ENCODE data around the gene ANKRD16. TPM values are rescaled to one million over a fixed set of nuclear protein-coding genes. Genes with fewer than 3 reads are reported as not detected.

ANKRD16 gene
- total and polyA plus RNA-seq, 4 donors, result 10.1 to 15.5 (median 12.9) TPM

GRCh38 chr10:5818048-5818331, 71.7 kb downstream of the ANKRD16 start:
- Histone ChIP-seq H3K4me1 (ENCODE audit: control insufficient read depth, insufficient read depth, low read length) (no peaks in the 10 kb centered on the region), H3K4me3 (ENCODE audit: low read depth, low read length) (no peak overlapping the region), H3K9me3 (ENCODE audit: control insufficient read depth, insufficient read depth, low read length) (no peaks in the 10 kb centered on the region), H3K27ac (ENCODE audit: low read depth, low read length) (no peak overlapping the region), H3K27me3 (ENCODE audit: control insufficient read depth, insufficient read depth, low read length) (no peaks in the 10 kb centered on the region), H3K36me3 (ENCODE audit: control insufficient read depth, insufficient read depth, low read length) (no peaks in the 10 kb centered on the region)
- DNase-seq (ENCODE audit: low read depth in 4 of 6, low spot score in 6 of 6), result no peak
- no CpG with 5 or more reads among the region's 2 CpGs for WGBS (ENCODE audit: insufficient coverage)

GRCh38 chr10:5817322-5818047, 72.2 kb downstream of the ANKRD16 start:
- Histone ChIP-seq H3K27me3 (ENCODE audit: control insufficient read depth, insufficient read depth, low read length) (no peaks in the 10 kb centered on the region), H3K36me3 (ENCODE audit: control insufficient read depth, insufficient read depth, low read length) (no peaks in the 10 kb centered on the region), H3K27ac (ENCODE audit: low read depth, low read length) (no peak overlapping the region), H3K4me3 (ENCODE audit: low read depth, low read length) (no peak overlapping the region), H3K4me1 (ENCODE audit: control insufficient read depth, insufficient read depth, low read length) (no peaks in the 10 kb centered on the region), H3K9me3 (ENCODE audit: control insufficient read depth, insufficient read depth, low read length) (no peaks in the 10 kb centered on the region)
- WGBS (ENCODE audit: insufficient coverage), result 94% methylated on average over 4 of the region's 4 CpGs
- DNase-seq (ENCODE audit: low read depth in 4 of 6, low spot score in 6 of 6), result no peak

- no peaks in the 10 kb centered on the region for H3K4me1 ChIP-seq (ENCODE audit: control insufficient read depth, insufficient read depth, low read length)
- DNase-seq (ENCODE audit: low read depth in 4 of 6, low spot score in 6 of 6), result no peak
- H3K27me3 ChIP-seq (ENCODE audit: control insufficient read depth, insufficient read depth, low read length), result no peaks in the 10 kb centered on the region
- no peaks in the 10 kb centered on the region for H3K36me3 ChIP-seq (ENCODE audit: control insufficient read depth, insufficient read depth, low read length)
- no peaks in the 10 kb centered on the region for H3K9me3 ChIP-seq (ENCODE audit: control insufficient read depth, insufficient read depth, low read length)
- no peak overlapping the region for H3K27ac ChIP-seq (ENCODE audit: low read depth, low read length)
- no peak overlapping the region for H3K4me3 ChIP-seq (ENCODE audit: low read depth, low read length)
These were observed 73.5 kb downstream of the ANKRD16 start for GRCh38 chr10:5816170-5816569.

DNA sequence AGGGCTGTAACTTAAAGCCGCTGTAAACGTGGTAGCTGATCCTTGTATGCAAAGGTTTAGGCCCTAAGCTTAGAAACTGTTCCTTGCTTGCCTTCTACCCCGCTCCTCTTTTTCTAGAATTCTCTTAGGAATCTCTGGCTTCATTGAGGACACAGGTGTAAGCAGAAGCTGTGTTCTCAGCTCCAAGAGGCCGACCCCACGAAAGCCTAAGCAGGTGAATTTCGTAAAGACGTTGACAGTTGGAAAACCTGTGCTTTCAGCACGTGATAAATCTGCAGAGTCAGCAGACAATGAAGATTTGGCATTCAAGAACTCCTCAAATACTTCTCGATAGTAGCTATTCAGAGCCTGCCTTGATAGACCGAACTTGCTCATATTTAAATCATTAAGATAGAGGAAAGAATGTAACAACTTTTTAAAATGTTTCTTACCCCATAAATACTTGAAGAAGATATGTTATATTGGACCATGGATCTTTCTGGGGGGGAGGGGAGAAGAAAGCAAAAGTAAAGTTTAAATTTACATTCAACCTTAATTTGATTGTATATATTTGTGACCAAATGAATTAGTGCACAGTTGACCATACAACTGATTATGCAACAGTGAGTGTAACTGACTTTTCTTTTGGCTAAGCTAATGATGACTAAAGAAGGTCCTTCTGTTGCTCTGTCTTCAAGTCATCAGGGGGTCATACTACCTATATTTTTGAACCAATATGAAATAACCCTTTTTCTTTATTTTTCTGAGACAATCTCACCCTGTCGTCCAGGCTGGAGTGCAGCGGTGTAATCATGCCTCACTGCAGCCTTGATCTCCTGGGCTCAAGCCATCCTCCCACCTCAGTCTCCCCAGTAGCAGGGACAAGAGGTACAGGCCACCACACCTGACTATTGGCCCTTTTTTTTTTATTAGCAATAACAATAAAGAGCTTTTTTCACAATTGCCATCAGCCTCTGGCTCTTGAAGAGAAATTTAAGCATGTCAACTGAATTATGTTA, 75.3 kb downstream of the ANKRD16 start:
- peak in 3 of 6 donors; percentile 4 to 24 (median 7) for DNase-seq (ENCODE audit: low read depth in 4 of 6, low spot score in 6 of 6)
- peak overlapping the region; percentile 81 for H3K4me3 ChIP-seq (ENCODE audit: low read depth, low read length)
- 21% methylated on average over 9 of the region's 12 CpGs for WGBS (ENCODE audit: insufficient coverage)

GRCh38 chr10:5813341-5814109, 76.2 kb downstream of the ANKRD16 start, which contains the start of gene GDI2:
Gene GDI2 (minus strand): TSS chr10:5813434. CDS start chr10:5813258, 176 bp downstream.
- Histone ChIP-seq H3K4me1 (ENCODE audit: control insufficient read depth, insufficient read depth, low read length) (no peaks in the 10 kb centered on the region), H3K36me3 (ENCODE audit: control insufficient read depth, insufficient read depth, low read length) (no peaks in the 10 kb centered on the region), H3K27me3 (ENCODE audit: control insufficient read depth, insufficient read depth, low read length) (no peaks in the 10 kb centered on the region), H3K9me3 (ENCODE audit: control insufficient read depth, insufficient read depth, low read length) (no peaks in the 10 kb centered on the region), H3K27ac (ENCODE audit: low read depth, low read length) (peak within 1 kb of the TSS; percentile 97), H3K4me3 (ENCODE audit: low read depth, low read length) (peak within 1 kb of the TSS; percentile 81)
- peak; percentile 93 to 99 (median 98) for DNase-seq (ENCODE audit: low read depth in 4 of 6, low spot score in 6 of 6)
- WGBS (ENCODE audit: insufficient coverage), result under 1% methylated on average over 72 of the region's 77 CpGs

More for the DNA sequence above, 75.3 kb downstream of the ANKRD16 start:
- Histone ChIP-seq H3K36me3 (ENCODE audit: control insufficient read depth, insufficient read depth, low read length) (no peaks in the 10 kb centered on the region), H3K27me3 (ENCODE audit: control insufficient read depth, insufficient read depth, low read length) (no peaks in the 10 kb centered on the region), H3K4me1 (ENCODE audit: control insufficient read depth, insufficient read depth, low read length) (no peaks in the 10 kb centered on the region), H3K9me3 (ENCODE audit: control insufficient read depth, insufficient read depth, low read length) (no peaks in the 10 kb centered on the region), H3K27ac (ENCODE audit: low read depth, low read length) (peak overlapping the region; percentile 83)

GRCh38 chr10:5813091-5813340, 76.7 kb downstream of the ANKRD16 start:
- H3K4me3 ChIP-seq (ENCODE audit: low read depth, low read length), result peak overlapping the region; percentile 81
- no peaks in the 10 kb centered on the region for H3K4me1 ChIP-seq (ENCODE audit: control insufficient read depth, insufficient read depth, low read length)
- no peaks in the 10 kb centered on the region for H3K27me3 ChIP-seq (ENCODE audit: control insufficient read depth, insufficient read depth, low read length)
- DNase-seq (ENCODE audit: low read depth in 4 of 6, low spot score in 6 of 6), result no peak
- peaks cover 3% of the 10 kb centered on the region for H3K36me3 ChIP-seq (ENCODE audit: control insufficient read depth, insufficient read depth, low read length)
- under 1% methylated on average over 29 of the region's 29 CpGs for WGBS (ENCODE audit: insufficient coverage)
- peak overlapping the region; percentile 97 for H3K27ac ChIP-seq (ENCODE audit: low read depth, low read length)
- no peaks in the 10 kb centered on the region for H3K9me3 ChIP-seq (ENCODE audit: control insufficient read depth, insufficient read depth, low read length)

- H3K27ac ChIP-seq (ENCODE audit: low read depth, low read length), result peak overlapping the region; percentile 97
- H3K27me3 ChIP-seq (ENCODE audit: control insufficient read depth, insufficient read depth, low read length), result no peaks in the 10 kb centered on the region
- H3K36me3 ChIP-seq (ENCODE audit: control insufficient read depth, insufficient read depth, low read length), result peaks cover 4% of the 10 kb centered on the region
- peak overlapping the region; percentile 81 for H3K4me3 ChIP-seq (ENCODE audit: low read depth, low read length)
- DNase-seq (ENCODE audit: low read depth in 4 of 6, low spot score in 6 of 6), result peak; percentile 2 to 62 (median 26)
- under 1% methylated on average over 43 of the region's 49 CpGs for WGBS (ENCODE audit: insufficient coverage)
- no peaks in the 10 kb centered on the region for H3K9me3 ChIP-seq (ENCODE audit: control insufficient read depth, insufficient read depth, low read length)
- H3K4me1 ChIP-seq (ENCODE audit: control insufficient read depth, insufficient read depth, low read length), result no peaks in the 10 kb centered on the region
These were observed 77.2 kb downstream of the ANKRD16 start for GRCh38 chr10:5812283-5813090.

All from spinal cord (tissue), 10 donors.